ENCODE results near the gene TMEM14A. TPM values are rescaled to one million over a fixed set of nuclear protein-coding genes. Genes with fewer than 3 reads are reported as not detected.

The TMEM14A gene
- total and polyA plus RNA-seq, 9 of the 15 experiments (the other 6 are each of a cell fraction or from before 2014, with no cell fraction given): 3.5 to 43.3 (median 8.5) TPM

- H3K9ac ChIP-seq (ENCODE audit: insufficient read depth in 1 of 2, low read depth in 2 of 2, low read length in 2 of 2): no peak overlapping the region
- CTCF ChIA-PET (ENCODE audit: low intra/inter-chr PET ratio): no interaction called here
- 11% methylated on average over 7 of the region's 9 CpGs for WGBS (ENCODE audit: insufficient coverage, low coverage, missing lambda C conversion rate)
- TF ChIP-seq FOSL1 (tag; conservative IDR thresholded peaks at IDR 0.05): peak; percentile 87
- TF ChIP-seq, protein P1, sequence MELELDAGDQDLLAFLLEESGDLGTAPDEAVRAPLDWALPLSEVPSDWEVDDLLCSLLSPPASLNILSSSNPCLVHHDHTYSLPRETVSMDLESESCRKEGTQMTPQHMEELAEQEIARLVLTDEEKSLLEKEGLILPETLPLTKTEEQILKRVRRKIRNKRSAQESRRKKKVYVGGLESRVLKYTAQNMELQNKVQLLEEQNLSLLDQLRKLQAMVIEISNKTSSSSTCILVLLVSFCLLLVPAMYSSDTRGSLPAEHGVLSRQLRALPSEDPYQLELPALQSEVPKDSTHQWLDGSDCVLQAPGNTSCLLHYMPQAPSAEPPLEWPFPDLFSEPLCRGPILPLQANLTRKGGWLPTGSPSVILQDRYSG (tag; conservative IDR thresholded peaks at IDR 0.05; ENCODE audit: low read depth): no peak
- peak in 1 of 2 experiments; percentile 55; a peak in 1 of 4 replicates for TF ChIP-seq RCOR1 (IDR thresholded peaks at IDR 0.05; ENCODE audit: borderline replicate concordance in 1 of 2, low read depth in 2 of 2, low read length in 2 of 2)
- TF ChIP-seq, protein P2, sequence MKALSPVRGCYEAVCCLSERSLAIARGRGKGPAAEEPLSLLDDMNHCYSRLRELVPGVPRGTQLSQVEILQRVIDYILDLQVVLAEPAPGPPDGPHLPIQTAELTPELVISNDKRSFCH (CRISPR knock-in tag; IDR thresholded peaks at IDR 0.05): no peak
- TF ChIP-seq, protein P2 (tag; IDR thresholded peaks at IDR 0.05): no peak
- no peak for TF ChIP-seq TOE1 (IDR thresholded peaks at IDR 0.05; ENCODE audit: borderline replicate concordance)
- no peak for TF ChIP-seq TOE1 (CRISPR knock-in tag; IDR thresholded peaks at IDR 0.05; ENCODE audit: borderline replicate concordance, low read depth)
- no peak for TF ChIP-seq FOXK2 (conservative IDR thresholded peaks at IDR 0.05 in 1 of 2, IDR thresholded peaks at IDR 0.05 in 1 of 2; ENCODE audit: low read depth in 2 of 2)
- no peak for TF ChIP-seq CBFB (CRISPR knock-in tag; IDR thresholded peaks at IDR 0.05)
- no peak for TF ChIP-seq ILF3 (IDR thresholded peaks at IDR 0.05; ENCODE audit: borderline replicate concordance)
- no peak for TF ChIP-seq ZBTB2 (IDR thresholded peaks at IDR 0.05)
- peak; percentile 75; the same call in 1 of the 2 replicates for TF ChIP-seq JUND (IDR thresholded peaks at IDR 0.05; ENCODE audit: borderline replicate concordance, low read depth, low read length)
- TF ChIP-seq JUND (tag; IDR thresholded peaks at IDR 0.05; ENCODE audit: borderline replicate concordance, low read depth, low read length): peak; percentile 80; the same call in 2 of the 3 replicates
- TF ChIP-seq, protein P3, sequence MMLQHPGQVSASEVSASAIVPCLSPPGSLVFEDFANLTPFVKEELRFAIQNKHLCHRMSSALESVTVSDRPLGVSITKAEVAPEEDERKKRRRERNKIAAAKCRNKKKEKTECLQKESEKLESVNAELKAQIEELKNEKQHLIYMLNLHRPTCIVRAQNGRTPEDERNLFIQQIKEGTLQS (IDR thresholded peaks at IDR 0.05): peak; percentile 79
- TF ChIP-seq, protein P3 (CRISPR knock-in tag; conservative IDR thresholded peaks at IDR 0.05): no peak
- TF ChIP-seq, protein P4, sequence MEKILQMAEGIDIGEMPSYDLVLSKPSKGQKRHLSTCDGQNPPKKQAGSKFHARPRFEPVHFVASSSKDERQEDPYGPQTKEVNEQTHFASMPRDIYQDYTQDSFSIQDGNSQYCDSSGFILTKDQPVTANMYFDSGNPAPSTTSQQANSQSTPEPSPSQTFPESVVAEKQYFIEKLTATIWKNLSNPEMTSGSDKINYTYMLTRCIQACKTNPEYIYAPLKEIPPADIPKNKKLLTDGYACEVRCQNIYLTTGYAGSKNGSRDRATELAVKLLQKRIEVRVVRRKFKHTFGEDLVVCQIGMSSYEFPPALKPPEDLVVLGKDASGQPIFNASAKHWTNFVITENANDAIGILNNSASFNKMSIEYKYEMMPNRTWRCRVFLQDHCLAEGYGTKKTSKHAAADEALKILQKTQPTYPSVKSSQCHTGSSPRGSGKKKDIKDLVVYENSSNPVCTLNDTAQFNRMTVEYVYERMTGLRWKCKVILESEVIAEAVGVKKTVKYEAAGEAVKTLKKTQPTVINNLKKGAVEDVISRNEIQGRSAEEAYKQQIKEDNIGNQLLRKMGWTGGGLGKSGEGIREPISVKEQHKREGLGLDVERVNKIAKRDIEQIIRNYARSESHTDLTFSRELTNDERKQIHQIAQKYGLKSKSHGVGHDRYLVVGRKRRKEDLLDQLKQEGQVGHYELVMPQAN (IDR thresholded peaks at IDR 0.05; ENCODE audit: borderline replicate concordance): no peak
Measured at GRCh38 chr6:52672412-52673025, 1.6 kb downstream of the TMEM14A start.

More at GRCh38 chr6:52672412-52673025, 1.6 kb downstream of the TMEM14A start:
- Histone ChIP-seq H3K27me3 (ENCODE audit: control insufficient read depth in 2 of 2, insufficient read depth in 2 of 2, low read length in 2 of 2) (no peaks in the 10 kb centered on the region), H2AFZ (ENCODE audit: low read depth, low read length) (no peak overlapping the region), H3K4me3 (no peak overlapping the region), H3K36me3 (ENCODE audit: control insufficient read depth, insufficient read depth, low read length) (peaks cover 3% of the 10 kb centered on the region; the same call in 1 of the 3 replicates), H3K79me2 (ENCODE audit: control insufficient read depth, insufficient read depth, low read length) (no peaks in the 10 kb centered on the region), H3K9me3 (replicated peaks; ENCODE audit: control insufficient read depth, insufficient read depth, low read depth, low read length) (no peaks in the 10 kb centered on the region), H3K4me1 (replicated peaks in 1 of 2; ENCODE audit: control insufficient read depth in 2 of 2, insufficient read depth in 2 of 2, low read length in 2 of 2) (peaks cover 9 to 10% of the 10 kb centered on the region in 2 experiments; a peak in 3 of 5 replicates), H3K9me1 (ENCODE audit: control insufficient read depth, insufficient read depth, low read length) (no peaks in the 10 kb centered on the region), H3K27ac (ENCODE audit: extremely low read depth, low read depth, low read length) (no peak overlapping the region), H3K4me2 (ENCODE audit: insufficient read depth, low read length) (no peak overlapping the region), H4K20me1 (replicated peaks; ENCODE audit: control insufficient read depth, insufficient read depth, low read length) (no peaks in the 10 kb centered on the region)
- FAIRE-seq (peak; percentile 57), ATAC-seq (no peak), DNase-seq (ENCODE audit: extremely low read depth in 1 of 4, low spot score in 3 of 4) (peak in 3 of 4 experiments; percentile 19 to 24 (median 20))
- in situ Hi-C loops (cut with MboI): no loop called here
- POLR2A ChIA-PET: interaction anchor here (0.8 to 0.9 kb wide), 2 partner anchors 10 to 252 kb away, joined by 3 to 4 read pairs; partner anchors contain the start of gene EFHC1
- BruUV-seq (replicated peaks): no TSS peak
- intact Hi-C loops (cut with micrococcal nuclease): no loop called here

Measured in K562 (cell line).